ENCODE data around the gene FREM1.

GRCh38 chr9:14869671-14870070 is 40.6 kb downstream of the FREM1 start:
- TF ChIP-seq CTCF (IDR thresholded peaks at IDR 0.05; ENCODE audit: insufficient read depth, low read length, poor library complexity, severe bottlenecking) (no peak), EZH2phosphoT487 (conservative IDR thresholded peaks at IDR 0.05; ENCODE audit: low read length) (no peak)

Data from SU-DHL-6 (cell line).